ENCODE results near the gene PTPRT. TPM values are rescaled to one million over a fixed set of nuclear protein-coding genes. Genes with fewer than 3 reads are reported as not detected.

Gene PTPRT
- total RNA-seq, 2 experiments from 2014 or later = not detected

GRCh38 chr20:42155586-42155985 lies 1034.1 kb downstream of the PTPRT start:
- intact Hi-C loops (cut with micrococcal nuclease) = no loop called here
- CTCF ChIA-PET = no interaction called here
- POLR2A ChIA-PET = no interaction called here
- DNase-seq (no peak), ATAC-seq (no peak)
- Mint-ChIP-seq H3K9me3 (no peaks in the 10 kb centered on the region), H3K27ac (no peak overlapping the region), H3K4me1 (ENCODE audit: low read depth) (no peaks in the 10 kb centered on the region), H3K36me3 (ENCODE audit: low read depth) (no peaks in the 10 kb centered on the region), H3K4me3 (no peak overlapping the region), H3K27me3 (no peaks in the 10 kb centered on the region)
- TF ChIP-seq CTCF (IDR thresholded peaks at IDR 0.05) = no peak

- no peaks in the 10 kb centered on the region for H3K36me3 Mint-ChIP-seq (ENCODE audit: low read depth)
- CTCF ChIA-PET = no interaction called here
- H3K9me3 Mint-ChIP-seq = no peaks in the 10 kb centered on the region
- POLR2A ChIA-PET = no interaction called here
- no peak overlapping the region for H3K27ac Mint-ChIP-seq
- no peak for TF ChIP-seq CTCF (IDR thresholded peaks at IDR 0.05)
- no peaks in the 10 kb centered on the region for H3K4me1 Mint-ChIP-seq (ENCODE audit: low read depth)
- intact Hi-C loops (cut with micrococcal nuclease) = no loop called here
- no peak for ATAC-seq
- no peak overlapping the region for H3K4me3 Mint-ChIP-seq
- DNase-seq = no peak
- no peaks in the 10 kb centered on the region for H3K27me3 Mint-ChIP-seq
These were observed 1037.1 kb downstream of the PTPRT start for GRCh38 chr20:42152575-42152974.

GRCh38 chr20:42150230-42150629 lies 1039.5 kb downstream of the PTPRT start:
- POLR2A ChIA-PET = interaction anchor here (0.6 kb wide), 1 partner anchor 16 kb away, joined by 3 read pairs; no protein-coding TSS in a partner anchor
- DNase-seq = no peak
- no peak for TF ChIP-seq CTCF (IDR thresholded peaks at IDR 0.05)
- Mint-ChIP-seq H3K27ac (no peak overlapping the region), H3K4me3 (no peak overlapping the region), H3K4me1 (ENCODE audit: low read depth) (no peaks in the 10 kb centered on the region), H3K36me3 (ENCODE audit: low read depth) (no peaks in the 10 kb centered on the region), H3K27me3 (no peaks in the 10 kb centered on the region), H3K9me3 (no peaks in the 10 kb centered on the region)
- CTCF ChIA-PET = no interaction called here
- intact Hi-C loops (cut with micrococcal nuclease) = no loop called here
- no peak for ATAC-seq

- intact Hi-C loops (cut with micrococcal nuclease) = no loop called here
These were observed 1051.0 kb downstream of the PTPRT start for GRCh38 chr20:42138729-42139128.

More at GRCh38 chr20:42138729-42139128, 1051.0 kb downstream of the PTPRT start:
- no peaks in the 10 kb centered on the region for H3K27me3 Mint-ChIP-seq
- CTCF ChIA-PET = no interaction called here
- no peak for TF ChIP-seq CTCF (IDR thresholded peaks at IDR 0.05)
- POLR2A ChIA-PET = no interaction called here
- no peak overlapping the region for H3K4me3 Mint-ChIP-seq
- no peaks in the 10 kb centered on the region for H3K9me3 Mint-ChIP-seq
- H3K27ac Mint-ChIP-seq = no peak overlapping the region
- H3K36me3 Mint-ChIP-seq (ENCODE audit: low read depth) = no peaks in the 10 kb centered on the region
- H3K4me1 Mint-ChIP-seq (ENCODE audit: low read depth) = no peaks in the 10 kb centered on the region
- no peak for DNase-seq
- ATAC-seq = no peak

Measured in activated CD8-positive, alpha-beta T cell treated with anti-CD3 and anti-CD28 coated beads for 36 hours (primary cell).